Measurements from ENCODE around the gene COQ8B.

GRCh38 chr19:40747536-40747935 lies 30.9 kb upstream of the COQ8B start:
- TF ChIP-seq, protein P1, sequence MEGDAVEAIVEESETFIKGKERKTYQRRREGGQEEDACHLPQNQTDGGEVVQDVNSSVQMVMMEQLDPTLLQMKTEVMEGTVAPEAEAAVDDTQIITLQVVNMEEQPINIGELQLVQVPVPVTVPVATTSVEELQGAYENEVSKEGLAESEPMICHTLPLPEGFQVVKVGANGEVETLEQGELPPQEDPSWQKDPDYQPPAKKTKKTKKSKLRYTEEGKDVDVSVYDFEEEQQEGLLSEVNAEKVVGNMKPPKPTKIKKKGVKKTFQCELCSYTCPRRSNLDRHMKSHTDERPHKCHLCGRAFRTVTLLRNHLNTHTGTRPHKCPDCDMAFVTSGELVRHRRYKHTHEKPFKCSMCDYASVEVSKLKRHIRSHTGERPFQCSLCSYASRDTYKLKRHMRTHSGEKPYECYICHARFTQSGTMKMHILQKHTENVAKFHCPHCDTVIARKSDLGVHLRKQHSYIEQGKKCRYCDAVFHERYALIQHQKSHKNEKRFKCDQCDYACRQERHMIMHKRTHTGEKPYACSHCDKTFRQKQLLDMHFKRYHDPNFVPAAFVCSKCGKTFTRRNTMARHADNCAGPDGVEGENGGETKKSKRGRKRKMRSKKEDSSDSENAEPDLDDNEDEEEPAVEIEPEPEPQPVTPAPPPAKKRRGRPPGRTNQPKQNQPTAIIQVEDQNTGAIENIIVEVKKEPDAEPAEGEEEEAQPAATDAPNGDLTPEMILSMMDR (conservative IDR thresholded peaks at IDR 0.05) = no peak
- TF ChIP-seq EZH2 (IDR thresholded peaks at IDR 0.05; ENCODE audit: low read depth) = no peak
